Aorta (tissue), 5 donors: ENCODE results near the gene PACSIN2. TPM values are rescaled to one million over a fixed set of nuclear protein-coding genes. Genes with fewer than 3 reads are reported as not detected.

Source experiments
- ATAC-seq: fragments of 200-7000 bp; cut with Tn5 transposase; one replicate; pipeline ENCODE4 v1.9.1; 2022; ENCODE audit warnings: moderate library complexity; ENCODE audit not compliant: low FRiP score
- DNase-seq, 2 donors: peaks; one replicate each; pipeline ENCODE4 v3.0.0-alpha.2; 2020
- H3K27ac ChIP-seq, 2 donors: one replicate each; pipeline ENCODE4 v1.5.1; 2013; ENCODE audit warnings: low read length in 2 of 2, mild to moderate bottlenecking in 2 of 2, moderate library complexity in 2 of 2, control low read depth in 1 of 2, inconsistent platforms in 1 of 2, low read depth in 1 of 2
- H3K27me3 ChIP-seq, 2 donors: one replicate each; pipeline ENCODE4 v1.6.1; 2013; ENCODE audit warnings: control low read depth in 1 of 2, low read length in 1 of 2, mild to moderate bottlenecking in 1 of 2, moderate library complexity in 1 of 2; ENCODE audit not compliant: insufficient read depth in 2 of 2, control insufficient read depth in 1 of 2
- H3K36me3 ChIP-seq, 2 donors: one replicate each; pipeline ENCODE4 v1.6.1; 2013; ENCODE audit warnings: control low read depth in 1 of 2, low read length in 1 of 2, mild to moderate bottlenecking in 1 of 2; ENCODE audit not compliant: insufficient read depth in 2 of 2, control insufficient read depth in 1 of 2
- H3K4me1 ChIP-seq, 2 donors: one replicate each; pipeline ENCODE4 v1.6.1; 2013; ENCODE audit warnings: low read length in 2 of 2, control low read depth in 1 of 2, mild to moderate bottlenecking in 1 of 2, moderate library complexity in 1 of 2; ENCODE audit not compliant: insufficient read depth in 2 of 2, control insufficient read depth in 1 of 2
- H3K4me3 ChIP-seq, 2 donors: one replicate each; pipeline ENCODE4 v1.5.1; 2013; ENCODE audit warnings: low read length in 2 of 2, control low read depth in 1 of 2, mild to moderate bottlenecking in 1 of 2
- H3K9me3 ChIP-seq: one replicate; pipeline ENCODE4 v1.6.1; 2013; ENCODE audit warnings: mild to moderate bottlenecking, low read length; ENCODE audit not compliant: control insufficient read depth
- WGBS, 2 donors: extraction: QIAGEN DNeasy Blood & Tissue Kit; methylation state at CpG; one replicate each; pipeline ENCODE4 v1.1.7; 2013; 5-methylcytosine and 5-hydroxymethylcytosine counted together
- intact Hi-C, 2 donors: fragments of 100-400 bp; cut with DNase I; formaldehyde crosslinking; loops; one replicate each; pipeline versions ENCODE4 v1.14.2 to v1.15.0; 2022
- polyA plus RNA-seq, 2 donors: library from polyadenylated mRNA; stranded (reverse); fragments of 200-250 nt; gene quantifications; one replicate each; pipeline ENCODE4 v1.2.3, GENCODE V29; 2013
- total RNA-seq, 2 donors: library from RNA; stranded (reverse); fragmentation: NEBNext Ultra II Directional; extraction: Animal tissue kit (Norgen Biotek cat#: 25700); gene quantifications; one replicate each; pipeline ENCODE4 v1.2.1, GENCODE V29; 2021
- donor health status: healthy with polysubstance abuse.
- donor health status: Bipolar disorder and iron deficiency.
- donor health status: DM: no; HTN: no; CAD: no.
- donor health status: DM: no; HTN: no; CAD: no.
- donor health status: DM: yes; HTN: yes; CAD: no.

PACSIN2 gene
- total and polyA plus RNA-seq, 4 donors, result 50.5 to 127 (median 84.7) TPM

GRCh38 chr22:42842658-42843370 is 172.1 kb downstream of the PACSIN2 start:
- H3K36me3 ChIP-seq, result peaks cover 0 to 10% of the 10 kb centered on the region in 2 donors
- no peaks in the 10 kb centered on the region for H3K27me3 ChIP-seq
- intact Hi-C loops, result no loop called here
- ATAC-seq (no peak), DNase-seq (no peak)
- H3K4me1 ChIP-seq, result no peaks in the 10 kb centered on the region
- H3K4me3 ChIP-seq, result no peak overlapping the region
- WGBS, 2 donors, result 90 to 91% methylated on average over 14 of the region's 14 CpGs
- H3K27ac ChIP-seq, result no peak overlapping the region
- no peaks in the 10 kb centered on the region for H3K9me3 ChIP-seq

GRCh38 chr22:42841444-42841843 is 173.5 kb downstream of the PACSIN2 start:
- no peak for ATAC-seq
- intact Hi-C loops, result no loop called here
- Histone ChIP-seq H3K9me3 (no peaks in the 10 kb centered on the region), H3K4me3 (no peak overlapping the region), H3K27ac (no peak overlapping the region), H3K27me3 (no peaks in the 10 kb centered on the region), H3K36me3 (peaks cover 0 to 9% of the 10 kb centered on the region in 2 donors), H3K4me1 (no peaks in the 10 kb centered on the region)
- DNase-seq, result no peak
- WGBS, 2 donors, result 64 to 65% methylated on average over 3 of the region's 3 CpGs

GRCh38 chr22:42837556-42837955 is 177.4 kb downstream of the PACSIN2 start:
- Histone ChIP-seq H3K27me3 (no peaks in the 10 kb centered on the region), H3K36me3 (peaks cover 9 to 10% of the 10 kb centered on the region in 2 donors), H3K4me1 (no peaks in the 10 kb centered on the region), H3K27ac (no peak overlapping the region), H3K9me3 (no peaks in the 10 kb centered on the region), H3K4me3 (no peak overlapping the region)
- 85 to 96% methylated on average over 4 of the region's 4 CpGs for WGBS, 2 donors
- DNase-seq, result no peak
- ATAC-seq, result no peak
- intact Hi-C loops, result no loop called here

- Histone ChIP-seq H3K27me3 (no peaks in the 10 kb centered on the region), H3K27ac (no peak overlapping the region), H3K36me3 (peaks cover 4 to 17% of the 10 kb centered on the region in 2 donors), H3K4me1 (no peaks in the 10 kb centered on the region), H3K9me3 (no peaks in the 10 kb centered on the region), H3K4me3 (no peak overlapping the region)
- 97% methylated on average over 5 of the region's 5 CpGs for WGBS, 2 donors
- no peak for ATAC-seq
- intact Hi-C loops, result no loop called here
- no peak for DNase-seq
These were observed 178.9 kb downstream of the PACSIN2 start for GRCh38 chr22:42836026-42836425.

- Histone ChIP-seq H3K36me3 (peaks cover 4 to 17% of the 10 kb centered on the region in 2 donors), H3K4me1 (no peaks in the 10 kb centered on the region)
- intact Hi-C loops, result no loop called here
These were observed 180.6 kb downstream of the PACSIN2 start for GRCh38 chr22:42834177-42834949.

GRCh38 chr22:42833104-42833503 is 181.8 kb downstream of the PACSIN2 start:
- Histone ChIP-seq H3K4me1 (no peaks in the 10 kb centered on the region), H3K36me3 (peaks cover 4 to 17% of the 10 kb centered on the region in 2 donors), H3K27me3 (no peaks in the 10 kb centered on the region), H3K27ac (no peak overlapping the region), H3K9me3 (no peaks in the 10 kb centered on the region), H3K4me3 (no peak overlapping the region)
- ATAC-seq (no peak), DNase-seq (no peak)
- intact Hi-C loops, result no loop called here

More at GRCh38 chr22:42834177-42834949, 180.6 kb downstream of the PACSIN2 start:
- no peak overlapping the region for H3K27ac ChIP-seq
- ATAC-seq, result no peak
- 82% methylated on average over 5 of the region's 5 CpGs for WGBS, 2 donors
- H3K4me3 ChIP-seq, result no peak overlapping the region
- no peaks in the 10 kb centered on the region for H3K9me3 ChIP-seq
- no peak for DNase-seq
- no peaks in the 10 kb centered on the region for H3K27me3 ChIP-seq

GRCh38 chr22:42831712-42832111 is 183.2 kb downstream of the PACSIN2 start:
- WGBS, 2 donors, result 91 to 92% methylated on average over 4 of the region's 4 CpGs
- peaks cover 4 to 17% of the 10 kb centered on the region in 2 donors for H3K36me3 ChIP-seq
- intact Hi-C loops, result no loop called here
- no peaks in the 10 kb centered on the region for H3K9me3 ChIP-seq
- no peak for ATAC-seq
- H3K4me1 ChIP-seq, result no peaks in the 10 kb centered on the region
- H3K27me3 ChIP-seq, result no peaks in the 10 kb centered on the region
- H3K27ac ChIP-seq, result no peak overlapping the region
- no peak overlapping the region for H3K4me3 ChIP-seq
- no peak for DNase-seq

GRCh38 chr22:42830161-42830560 is 184.8 kb downstream of the PACSIN2 start:
- Histone ChIP-seq H3K27me3 (no peaks in the 10 kb centered on the region), H3K36me3 (peaks cover 2 to 17% of the 10 kb centered on the region in 2 donors), H3K4me1 (no peaks in the 10 kb centered on the region), H3K9me3 (no peaks in the 10 kb centered on the region), H3K4me3 (no peak overlapping the region), H3K27ac (no peak overlapping the region)
- WGBS, 2 donors, result 88 to 92% methylated on average over 5 of the region's 5 CpGs
- intact Hi-C loops, result no loop called here
- DNase-seq (no peak), ATAC-seq (no peak)

GRCh38 chr22:42829302-42829701 is 185.6 kb downstream of the PACSIN2 start:
- DNase-seq (no peak), ATAC-seq (no peak)
- H3K27ac ChIP-seq, result no peak overlapping the region
- H3K4me1 ChIP-seq, result no peaks in the 10 kb centered on the region
- WGBS, 2 donors, result 20 to 21% methylated on average over 3 of the region's 3 CpGs
- intact Hi-C loops, result no loop called here
- no peak overlapping the region for H3K4me3 ChIP-seq
- no peaks in the 10 kb centered on the region for H3K9me3 ChIP-seq
- no peaks in the 10 kb centered on the region for H3K27me3 ChIP-seq
- peaks cover 2 to 24% of the 10 kb centered on the region in 2 donors for H3K36me3 ChIP-seq
